ENCODE data around the gene MOAP1. TPM values are rescaled to one million over a fixed set of nuclear protein-coding genes. Genes with fewer than 3 reads are reported as not detected.

MOAP1 gene
- total and polyA plus RNA-seq, 2 experiments from 2014 or later = 8.6 to 21.6 TPM

DNA sequence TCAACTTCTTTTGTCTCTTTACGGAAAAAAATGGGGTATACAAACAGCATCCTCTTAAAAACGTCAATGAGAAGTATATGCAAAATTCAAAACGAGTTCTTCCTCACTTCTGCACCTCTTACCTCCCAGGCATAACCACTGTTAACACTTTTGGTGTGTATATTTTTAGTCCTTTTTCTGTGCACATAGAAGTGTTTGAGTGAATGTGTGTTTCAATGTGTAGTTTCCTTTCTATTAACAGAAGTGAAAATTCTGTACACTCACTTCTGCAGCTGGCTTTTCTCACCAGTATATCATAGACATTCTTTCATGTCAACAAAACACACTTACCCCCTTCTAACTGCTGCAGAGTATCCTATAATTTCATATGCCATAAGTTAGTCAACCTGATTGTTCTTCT lies 27.7 kb upstream of the MOAP1 start (continued):
- TF ChIP-seq EZH2phosphoT487 (IDR thresholded peaks at IDR 0.05; ENCODE audit: unreplicated experiment) (no peak), EZH2 (IDR thresholded peaks at IDR 0.05; ENCODE audit: low read depth, unreplicated experiment) (no peak)
- TF ChIP-seq, protein P1, sequence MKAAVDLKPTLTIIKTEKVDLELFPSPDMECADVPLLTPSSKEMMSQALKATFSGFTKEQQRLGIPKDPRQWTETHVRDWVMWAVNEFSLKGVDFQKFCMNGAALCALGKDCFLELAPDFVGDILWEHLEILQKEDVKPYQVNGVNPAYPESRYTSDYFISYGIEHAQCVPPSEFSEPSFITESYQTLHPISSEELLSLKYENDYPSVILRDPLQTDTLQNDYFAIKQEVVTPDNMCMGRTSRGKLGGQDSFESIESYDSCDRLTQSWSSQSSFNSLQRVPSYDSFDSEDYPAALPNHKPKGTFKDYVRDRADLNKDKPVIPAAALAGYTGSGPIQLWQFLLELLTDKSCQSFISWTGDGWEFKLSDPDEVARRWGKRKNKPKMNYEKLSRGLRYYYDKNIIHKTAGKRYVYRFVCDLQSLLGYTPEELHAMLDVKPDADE (IDR thresholded peaks at IDR 0.05) = no peak

DNA sequence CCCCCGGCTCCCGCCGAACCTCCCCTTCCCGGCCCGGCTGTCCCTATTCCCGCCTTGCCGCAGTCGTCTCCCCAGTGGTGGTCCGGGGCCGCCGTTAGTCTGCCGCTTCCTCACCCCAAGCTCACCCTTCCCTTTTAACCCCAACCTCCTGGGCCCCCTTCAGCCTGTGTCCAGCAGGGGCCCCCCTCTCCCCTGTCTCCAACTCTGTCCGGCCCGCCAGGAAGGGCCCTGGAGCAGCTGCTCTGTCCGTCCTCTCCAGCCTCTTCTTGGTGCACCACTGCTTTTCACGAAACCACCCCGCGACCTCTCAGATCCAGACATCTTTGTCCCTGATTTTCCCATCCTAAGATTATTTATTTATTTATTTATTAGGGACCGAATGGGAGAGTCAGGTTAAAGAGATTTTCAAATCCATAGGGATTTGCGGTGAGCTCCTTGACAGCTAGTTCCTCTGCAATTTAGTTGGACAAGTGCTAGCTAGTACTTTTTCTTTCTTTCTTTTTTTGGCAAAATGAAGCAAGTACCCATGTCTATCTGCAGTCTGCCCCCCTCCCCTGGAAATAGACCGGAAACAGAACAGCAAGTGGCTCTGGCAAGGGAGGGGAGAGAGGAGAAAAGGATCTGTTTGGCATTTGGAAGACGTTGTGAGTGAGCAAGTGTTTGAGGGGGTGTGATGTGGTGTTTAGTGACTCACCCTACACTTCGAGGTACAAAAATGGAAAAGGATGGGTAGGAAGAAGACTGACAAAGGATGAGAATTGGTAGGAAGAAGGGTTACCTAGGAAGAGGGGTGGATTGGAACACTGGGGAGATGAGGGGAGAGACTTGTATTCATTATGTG lies 23.0 kb upstream of the MOAP1 start:
- Mint-ChIP-seq H3K4me1 (peaks cover 7% of the 10 kb centered on the region; the same call in 2 of the 3 replicates), H3K27me3 (ENCODE audit: insufficient read depth, low read depth, poor library complexity) (peaks cover 5% of the 10 kb centered on the region), H3K9me3 (0 out of 3 replicates have a peak, but pooled peaks cover 2% of the 10 kb centered on the region), H3K27ac (peak overlapping the region; percentile 64), H3K4me3 (peak overlapping the region; percentile 77), H3K36me3 (ENCODE audit: low read depth) (peaks cover 15% of the 10 kb centered on the region)
- Histone ChIP-seq H3K9me2 (ENCODE audit: insufficient read depth) (no peaks in the 10 kb centered on the region), H3K27me3 (ENCODE audit: insufficient read depth) (no peaks in the 10 kb centered on the region), H3K4me2 (peak overlapping the region; percentile 90), H3F3A (replicated peaks; ENCODE audit: low read depth) (peaks cover 4% of the 10 kb centered on the region; the same call in 1 of the 2 replicates), H2AFZ (peak overlapping the region; percentile 72), H3K79me2 (replicated peaks; ENCODE audit: insufficient read depth) (peaks cover 29% of the 10 kb centered on the region), H3K36me3 (ENCODE audit: insufficient read depth) (no peaks in the 10 kb centered on the region; the same call in 1 of the 2 replicates), H3K27ac (ENCODE audit: low read depth) (peak overlapping the region; percentile 50; the same call in 1 of the 2 replicates), H3K4me1 (ENCODE audit: insufficient read depth) (peaks cover 3% of the 10 kb centered on the region; the same call in 1 of the 2 replicates), H4K20me1 (replicated peaks; ENCODE audit: insufficient read depth) (no peaks in the 10 kb centered on the region; the same call in 1 of the 2 replicates), H3K4me3 (peak overlapping the region; percentile 76)
- DNase-seq (ENCODE audit: low spot score) (peak; percentile 78), ATAC-seq (peak; percentile 83)
- TF ChIP-seq, protein P2, sequence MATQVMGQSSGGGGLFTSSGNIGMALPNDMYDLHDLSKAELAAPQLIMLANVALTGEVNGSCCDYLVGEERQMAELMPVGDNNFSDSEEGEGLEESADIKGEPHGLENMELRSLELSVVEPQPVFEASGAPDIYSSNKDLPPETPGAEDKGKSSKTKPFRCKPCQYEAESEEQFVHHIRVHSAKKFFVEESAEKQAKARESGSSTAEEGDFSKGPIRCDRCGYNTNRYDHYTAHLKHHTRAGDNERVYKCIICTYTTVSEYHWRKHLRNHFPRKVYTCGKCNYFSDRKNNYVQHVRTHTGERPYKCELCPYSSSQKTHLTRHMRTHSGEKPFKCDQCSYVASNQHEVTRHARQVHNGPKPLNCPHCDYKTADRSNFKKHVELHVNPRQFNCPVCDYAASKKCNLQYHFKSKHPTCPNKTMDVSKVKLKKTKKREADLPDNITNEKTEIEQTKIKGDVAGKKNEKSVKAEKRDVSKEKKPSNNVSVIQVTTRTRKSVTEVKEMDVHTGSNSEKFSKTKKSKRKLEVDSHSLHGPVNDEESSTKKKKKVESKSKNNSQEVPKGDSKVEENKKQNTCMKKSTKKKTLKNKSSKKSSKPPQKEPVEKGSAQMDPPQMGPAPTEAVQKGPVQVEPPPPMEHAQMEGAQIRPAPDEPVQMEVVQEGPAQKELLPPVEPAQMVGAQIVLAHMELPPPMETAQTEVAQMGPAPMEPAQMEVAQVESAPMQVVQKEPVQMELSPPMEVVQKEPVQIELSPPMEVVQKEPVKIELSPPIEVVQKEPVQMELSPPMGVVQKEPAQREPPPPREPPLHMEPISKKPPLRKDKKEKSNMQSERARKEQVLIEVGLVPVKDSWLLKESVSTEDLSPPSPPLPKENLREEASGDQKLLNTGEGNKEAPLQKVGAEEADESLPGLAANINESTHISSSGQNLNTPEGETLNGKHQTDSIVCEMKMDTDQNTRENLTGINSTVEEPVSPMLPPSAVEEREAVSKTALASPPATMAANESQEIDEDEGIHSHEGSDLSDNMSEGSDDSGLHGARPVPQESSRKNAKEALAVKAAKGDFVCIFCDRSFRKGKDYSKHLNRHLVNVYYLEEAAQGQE (IDR thresholded peaks at IDR 0.05; ENCODE audit: unreplicated experiment) = no peak
- TF ChIP-seq, protein P3, sequence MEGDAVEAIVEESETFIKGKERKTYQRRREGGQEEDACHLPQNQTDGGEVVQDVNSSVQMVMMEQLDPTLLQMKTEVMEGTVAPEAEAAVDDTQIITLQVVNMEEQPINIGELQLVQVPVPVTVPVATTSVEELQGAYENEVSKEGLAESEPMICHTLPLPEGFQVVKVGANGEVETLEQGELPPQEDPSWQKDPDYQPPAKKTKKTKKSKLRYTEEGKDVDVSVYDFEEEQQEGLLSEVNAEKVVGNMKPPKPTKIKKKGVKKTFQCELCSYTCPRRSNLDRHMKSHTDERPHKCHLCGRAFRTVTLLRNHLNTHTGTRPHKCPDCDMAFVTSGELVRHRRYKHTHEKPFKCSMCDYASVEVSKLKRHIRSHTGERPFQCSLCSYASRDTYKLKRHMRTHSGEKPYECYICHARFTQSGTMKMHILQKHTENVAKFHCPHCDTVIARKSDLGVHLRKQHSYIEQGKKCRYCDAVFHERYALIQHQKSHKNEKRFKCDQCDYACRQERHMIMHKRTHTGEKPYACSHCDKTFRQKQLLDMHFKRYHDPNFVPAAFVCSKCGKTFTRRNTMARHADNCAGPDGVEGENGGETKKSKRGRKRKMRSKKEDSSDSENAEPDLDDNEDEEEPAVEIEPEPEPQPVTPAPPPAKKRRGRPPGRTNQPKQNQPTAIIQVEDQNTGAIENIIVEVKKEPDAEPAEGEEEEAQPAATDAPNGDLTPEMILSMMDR (conservative IDR thresholded peaks at IDR 0.05; ENCODE audit: low read depth in 2 of 2) = peak; percentile 55 to 77
- no peak for TF ChIP-seq POLR2AphosphoS5 (IDR thresholded peaks at IDR 0.05; ENCODE audit: low read depth)

Measured in GM23338 (cell line).